ENCODE results near the gene CA10.
A peak's percentile ranks its signal among the peaks of the same experiment; 100 is the strongest.

CA10 gene

DNA sequence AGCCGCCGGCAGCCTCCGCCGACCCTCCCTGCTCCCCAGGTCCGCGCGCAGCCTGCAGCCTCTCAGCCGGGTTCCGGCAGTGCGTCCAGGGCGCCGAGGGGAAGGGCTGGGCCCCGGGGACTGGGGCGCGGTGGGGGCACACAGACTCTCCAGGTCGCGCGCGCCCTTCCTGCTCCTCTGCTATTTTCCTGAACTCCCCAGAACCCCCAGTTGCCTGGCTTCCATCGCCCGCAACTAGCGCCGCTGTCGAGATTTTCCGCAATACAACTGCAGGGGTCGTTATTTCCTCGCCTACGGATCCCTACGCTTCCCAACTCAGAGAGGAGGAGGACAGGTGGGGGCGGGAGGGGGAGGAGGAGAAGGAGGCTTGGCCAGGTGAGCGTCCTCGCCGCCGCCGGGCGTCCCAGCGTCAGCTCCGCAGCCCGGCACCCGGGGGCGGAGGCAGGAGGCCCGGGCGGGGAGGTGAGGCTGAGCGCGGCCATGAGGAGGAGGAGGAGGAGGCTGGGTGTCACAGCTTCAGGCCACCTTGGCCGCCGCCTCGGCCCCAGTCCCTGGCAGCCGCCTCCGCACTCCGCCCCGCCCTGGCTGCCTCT lies at the start of gene CA10:
Gene CA10 (minus strand): TSS at position 265 of the 593 bp plus-strand sequence.
- no peak within 1 kb of the TSS for H3K4me3 ChIP-seq (ENCODE audit: low read depth, low read length)
- peak within 1 kb of the TSS; percentile 72 for H2AFZ ChIP-seq
- no peaks in the 10 kb centered on the region for H3K4me1 ChIP-seq
- H3K36me3 ChIP-seq (ENCODE audit: control insufficient read depth, insufficient read depth, low read length) = no peaks in the 10 kb centered on the region
- H3K79me2 ChIP-seq = no peaks in the 10 kb centered on the region
- no peak within 1 kb of the TSS for H3K27ac ChIP-seq
- peak within 1 kb of the TSS; percentile 37 for H3K4me2 ChIP-seq (ENCODE audit: low read length)
- TF ChIP-seq, protein P1, sequence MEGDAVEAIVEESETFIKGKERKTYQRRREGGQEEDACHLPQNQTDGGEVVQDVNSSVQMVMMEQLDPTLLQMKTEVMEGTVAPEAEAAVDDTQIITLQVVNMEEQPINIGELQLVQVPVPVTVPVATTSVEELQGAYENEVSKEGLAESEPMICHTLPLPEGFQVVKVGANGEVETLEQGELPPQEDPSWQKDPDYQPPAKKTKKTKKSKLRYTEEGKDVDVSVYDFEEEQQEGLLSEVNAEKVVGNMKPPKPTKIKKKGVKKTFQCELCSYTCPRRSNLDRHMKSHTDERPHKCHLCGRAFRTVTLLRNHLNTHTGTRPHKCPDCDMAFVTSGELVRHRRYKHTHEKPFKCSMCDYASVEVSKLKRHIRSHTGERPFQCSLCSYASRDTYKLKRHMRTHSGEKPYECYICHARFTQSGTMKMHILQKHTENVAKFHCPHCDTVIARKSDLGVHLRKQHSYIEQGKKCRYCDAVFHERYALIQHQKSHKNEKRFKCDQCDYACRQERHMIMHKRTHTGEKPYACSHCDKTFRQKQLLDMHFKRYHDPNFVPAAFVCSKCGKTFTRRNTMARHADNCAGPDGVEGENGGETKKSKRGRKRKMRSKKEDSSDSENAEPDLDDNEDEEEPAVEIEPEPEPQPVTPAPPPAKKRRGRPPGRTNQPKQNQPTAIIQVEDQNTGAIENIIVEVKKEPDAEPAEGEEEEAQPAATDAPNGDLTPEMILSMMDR (IDR thresholded peaks at IDR 0.05) = peak; percentile 33
- no peak within 1 kb of the TSS for H3K9ac ChIP-seq
- no peaks in the 10 kb centered on the region for H3K9me3 ChIP-seq (ENCODE audit: control insufficient read depth, low read length)
- H3K27me3 ChIP-seq (ENCODE audit: control insufficient read depth, insufficient read depth, low read length) = no peaks in the 10 kb centered on the region

DNA sequence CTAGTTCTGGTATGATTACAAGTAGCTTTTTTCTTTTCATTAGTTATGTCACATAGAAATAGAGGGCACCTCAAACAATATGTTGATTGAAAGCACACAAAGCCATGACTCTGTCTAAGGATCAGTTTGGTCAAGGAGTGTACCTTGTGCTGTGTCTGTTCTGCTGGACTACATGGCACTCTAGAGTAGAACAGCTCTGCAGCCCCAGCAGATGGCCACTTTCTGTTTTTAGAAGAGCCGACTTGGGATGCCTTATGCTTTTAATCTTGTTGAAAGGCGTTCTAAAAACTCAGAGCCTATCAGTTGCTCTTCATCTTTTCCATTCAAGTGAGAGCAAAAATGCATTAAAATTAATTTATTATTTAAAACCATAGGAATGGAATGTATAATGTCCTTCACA lies 49.3 kb upstream of the CA10 start:
- Histone ChIP-seq H3K79me2 (no peaks in the 10 kb centered on the region), H3K4me1 (no peaks in the 10 kb centered on the region), H3K9me3 (ENCODE audit: control insufficient read depth, low read length) (no peaks in the 10 kb centered on the region), H2AFZ (no peak overlapping the region), H3K36me3 (ENCODE audit: control insufficient read depth, insufficient read depth, low read length) (no peaks in the 10 kb centered on the region), H3K4me3 (ENCODE audit: low read depth, low read length) (no peak overlapping the region), H3K27me3 (ENCODE audit: control insufficient read depth, insufficient read depth, low read length) (no peaks in the 10 kb centered on the region), H3K27ac (no peak overlapping the region), H3K4me2 (ENCODE audit: low read length) (no peak overlapping the region), H3K9ac (no peak overlapping the region)
- TF ChIP-seq, protein P1 (IDR thresholded peaks at IDR 0.05) = no peak

DNA sequence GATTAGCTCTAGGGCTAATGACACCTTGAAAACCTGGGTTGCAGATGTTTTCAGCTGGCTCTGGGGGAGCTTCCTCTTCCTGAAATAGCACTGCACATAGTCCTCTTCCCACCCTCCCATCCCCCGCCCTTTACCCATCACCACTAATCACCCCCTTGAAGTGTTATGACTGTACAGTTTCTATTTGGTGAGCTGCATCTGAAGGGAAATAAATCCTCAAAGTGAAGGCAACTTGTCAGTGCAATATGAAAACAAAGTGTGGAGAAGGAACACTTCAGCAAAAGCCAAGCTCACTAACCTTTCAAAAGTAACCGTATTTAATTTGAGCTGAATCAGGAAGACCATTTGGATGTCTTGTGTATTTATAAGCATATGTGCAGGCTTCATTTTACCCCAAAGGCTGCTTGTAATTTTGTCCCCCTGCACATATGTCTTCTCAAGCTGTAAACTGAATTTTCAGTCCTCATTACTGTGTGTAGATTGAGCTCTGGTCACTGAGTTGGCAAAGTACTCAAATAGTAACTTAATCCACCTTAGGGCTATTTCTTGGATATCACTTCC lies 44.1 kb upstream of the CA10 start:
- H2AFZ ChIP-seq = no peak overlapping the region
- TF ChIP-seq, protein P1 (IDR thresholded peaks at IDR 0.05) = no peak
- H3K27ac ChIP-seq = no peak overlapping the region
- no peaks in the 10 kb centered on the region for H3K27me3 ChIP-seq (ENCODE audit: control insufficient read depth, insufficient read depth, low read length)
- no peak overlapping the region for H3K4me3 ChIP-seq (ENCODE audit: low read depth, low read length)
- no peaks in the 10 kb centered on the region for H3K9me3 ChIP-seq (ENCODE audit: control insufficient read depth, low read length)
- H3K9ac ChIP-seq = no peak overlapping the region
- H3K4me1 ChIP-seq = no peaks in the 10 kb centered on the region
- no peaks in the 10 kb centered on the region for H3K36me3 ChIP-seq (ENCODE audit: control insufficient read depth, insufficient read depth, low read length)
- H3K79me2 ChIP-seq = no peaks in the 10 kb centered on the region
- no peak overlapping the region for H3K4me2 ChIP-seq (ENCODE audit: low read length)

DNA sequence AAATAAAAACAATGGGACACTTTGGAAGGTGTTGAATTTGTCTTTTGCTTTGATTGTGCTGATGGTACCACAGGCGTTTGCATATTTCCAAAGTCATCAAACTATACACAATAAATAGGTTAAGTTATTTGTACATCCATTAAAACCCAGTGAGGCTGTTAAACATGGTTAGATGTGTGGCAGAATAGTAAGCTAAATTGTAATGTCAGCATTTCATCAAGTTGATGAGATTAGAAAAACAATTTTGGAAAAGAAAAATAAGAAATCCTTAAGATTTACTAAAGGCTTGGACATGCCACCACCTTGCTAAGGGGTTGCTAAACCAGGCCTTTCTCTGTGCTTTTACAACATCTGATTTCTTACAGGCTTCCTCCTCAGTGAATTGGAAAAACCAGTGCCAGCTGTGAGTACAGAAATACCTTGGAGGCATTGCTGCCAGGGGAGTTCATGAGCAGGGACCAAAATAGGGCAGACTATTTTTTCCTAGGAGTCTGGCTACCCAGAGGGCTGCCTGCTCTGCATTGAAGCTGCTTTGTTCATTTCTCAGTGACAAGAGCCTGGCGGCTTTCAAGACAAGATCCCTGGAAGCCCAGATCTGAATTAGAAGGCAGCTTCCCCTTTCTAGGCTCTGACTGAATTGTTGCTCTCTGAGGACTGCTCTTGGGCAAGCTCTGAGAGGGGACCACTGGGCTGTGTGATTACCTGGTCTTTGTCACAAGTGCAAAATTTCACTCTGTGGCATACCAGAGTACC lies 43.4 kb upstream of the CA10 start:
- Histone ChIP-seq H3K27ac (no peak overlapping the region), H3K4me1 (no peaks in the 10 kb centered on the region), H3K4me2 (ENCODE audit: low read length) (no peak overlapping the region), H3K79me2 (no peaks in the 10 kb centered on the region), H2AFZ (no peak overlapping the region), H3K36me3 (ENCODE audit: control insufficient read depth, insufficient read depth, low read length) (no peaks in the 10 kb centered on the region), H3K27me3 (ENCODE audit: control insufficient read depth, insufficient read depth, low read length) (no peaks in the 10 kb centered on the region), H3K9ac (no peak overlapping the region), H3K9me3 (ENCODE audit: control insufficient read depth, low read length) (no peaks in the 10 kb centered on the region), H3K4me3 (ENCODE audit: low read depth, low read length) (no peak overlapping the region)
- TF ChIP-seq, protein P1 (IDR thresholded peaks at IDR 0.05) = no peak

Measured in parathyroid adenoma (tissue), 2 donors.